ENCODE measurements around the gene PCSK6.
A peak's percentile ranks its signal among the peaks of the same experiment; 100 is the strongest.
"Not testable (repeated sequence)": the region's sequence is repeated elsewhere in the genome, so short reads cannot be mapped to it uniquely, and the experiment has no call there.

PCSK6 gene

GRCh38 chr15:101458908-101459578 is 30.5 kb downstream of the PCSK6 start:
- DNase-seq: no peak

- no peak for DNase-seq
These were observed 31.2 kb downstream of the PCSK6 start for GRCh38 chr15:101458158-101458900.

- no peak for DNase-seq
These were observed 31.8 kb downstream of the PCSK6 start for GRCh38 chr15:101457696-101458095.

GRCh38 chr15:101456057-101456739 is 33.3 kb downstream of the PCSK6 start:
- DNase-seq: no peak

- peak in 1 of 5 donors; percentile 45 for DNase-seq
These were observed 34.0 kb downstream of the PCSK6 start for GRCh38 chr15:101455291-101456025.

- DNase-seq: not testable (repeated sequence)
These were observed 34.7 kb downstream of the PCSK6 start for GRCh38 chr15:101454781-101455180.

- no peak for DNase-seq
These were observed 35.1 kb downstream of the PCSK6 start for GRCh38 chr15:101454365-101454764.

- DNase-seq: no peak
These were observed 36.1 kb downstream of the PCSK6 start for GRCh38 chr15:101453123-101454120.

GRCh38 chr15:101452572-101452971 is 36.9 kb downstream of the PCSK6 start:
- no peak for DNase-seq

GRCh38 chr15:101451846-101452245 is 37.7 kb downstream of the PCSK6 start:
- DNase-seq: no peak

- no peak for DNase-seq
These were observed 38.2 kb downstream of the PCSK6 start for GRCh38 chr15:101451266-101451799.

GRCh38 chr15:101450403-101451265 is 38.9 kb downstream of the PCSK6 start:
- no peak for DNase-seq

- DNase-seq: no peak
These were observed 39.8 kb downstream of the PCSK6 start for GRCh38 chr15:101449471-101450402.

GRCh38 chr15:101448336-101448735 is 41.2 kb downstream of the PCSK6 start:
- no peak for DNase-seq

- DNase-seq: no peak
These were observed 41.9 kb downstream of the PCSK6 start for GRCh38 chr15:101447561-101448071.

- no peak for DNase-seq
These were observed 42.4 kb downstream of the PCSK6 start for GRCh38 chr15:101447168-101447533.

- no peak for DNase-seq
These were observed 42.9 kb downstream of the PCSK6 start for GRCh38 chr15:101446518-101447167.
